ENCODE measurements around the gene SIRT6. TPM values are rescaled to one million over a fixed set of nuclear protein-coding genes. Genes with fewer than 3 reads are reported as not detected.

The SIRT6 gene
- 15.2 and 19.8 TPM in 2 replicates for total RNA-seq

GRCh38 chr19:4182084-4182810, at the start of gene SIRT6, which contains the start of gene ANKRD24:
Gene SIRT6, minus strand, starts transcription at chr19:4182563. Its CDS starts 24 bp downstream, at chr19:4182539.
Gene ANKRD24, plus strand, starts transcription at chr19:4182689. Its CDS starts 3,737 bp downstream, at chr19:4186426.

GRCh38 chr19:4229179-4229931, 47.0 kb upstream of the SIRT6 start, which contains the start of gene EBI3:
Gene EBI3, plus strand, starts transcription at chr19:4229523. Its CDS starts 28 bp downstream, at chr19:4229551.

Other genes with a start within 250 kb of the SIRT6 start
- gene NMRK2, start 249.5 kb downstream of the SIRT6 start, total RNA-seq: not detected in 2 replicates
- 49.3 and 59.2 TPM in 2 replicates for gene DAPK3, start 211.5 kb downstream of the SIRT6 start, total RNA-seq
- gene EEF2, start 197.1 kb downstream of the SIRT6 start, total RNA-seq: 3,060 and 3,544 TPM in 2 replicates
- 10.1 and 10.8 TPM in 2 replicates for gene PIAS4, start 174.8 kb downstream of the SIRT6 start, total RNA-seq
- 53.6 and 56.2 TPM in 2 replicates for gene ZBTB7A, start 115.7 kb downstream of the SIRT6 start, total RNA-seq
- 154 and 160 TPM in 2 replicates for gene MAP2K2, start 58.4 kb downstream of the SIRT6 start, total RNA-seq
- gene CREB3L3, start 28.9 kb downstream of the SIRT6 start, total RNA-seq: 2.2 TPM in 1 of 2 replicates, not detected in the other
- 0.75 and 1.5 TPM in 2 replicates for gene ANKRD24, start 126 bp upstream of the SIRT6 start, total RNA-seq
- gene EBI3, start 47.0 kb upstream of the SIRT6 start, total RNA-seq: not detected in 2 replicates
- gene YJU2, start 64.5 kb upstream of the SIRT6 start, total RNA-seq: 13.8 and 18.2 TPM in 2 replicates
- not detected in 2 replicates for gene SHD, start 96.7 kb upstream of the SIRT6 start, total RNA-seq
- not detected in 2 replicates for gene TMIGD2, start 119.8 kb upstream of the SIRT6 start, total RNA-seq
- 0.69 and 4.2 TPM in 2 replicates for gene FSD1, start 122.0 kb upstream of the SIRT6 start, total RNA-seq
- gene STAP2, start 156.3 kb upstream of the SIRT6 start, total RNA-seq: 3.6 TPM in 2 replicates
- 2.7 and 4.0 TPM in 2 replicates for gene MPND, start 161.0 kb upstream of the SIRT6 start, total RNA-seq
- gene SH3GL1, start 218.0 kb upstream of the SIRT6 start, total RNA-seq: 76.0 and 86.1 TPM in 2 replicates
- gene CHAF1A, start 220.1 kb upstream of the SIRT6 start, total RNA-seq: 2.7 and 2.9 TPM in 2 replicates